SK-N-SH (cell line): Measurements from ENCODE around the gene TAF6L. TPM values are rescaled to one million over a fixed set of nuclear protein-coding genes. Genes with fewer than 3 reads are reported as not detected.

Experiments used
- CTCF ChIA-PET: fragments of 300-600, 350-600 bp; formaldehyde crosslinking; extraction: SDS; loops from one replicate; lab custom pipeline; 2021; lab: Yijun Ruan, JAX
- POLR2A ChIA-PET: fragments of 350-600 bp; sonication (Branson Sonifier 250); formaldehyde crosslinking; extraction: SDS; loops from one replicate; lab custom pipeline; 2020; ENCODE audit warnings: antibody characterized with exemption, inconsistent platforms; lab: Yijun Ruan, JAX
- DNase-seq: peaks from one replicate; pipeline ENCODE4 v3.0.0; 2012
- H2AFZ ChIP-seq: fragments of 200-600 bp; sonication (generic); 2 replicates; pipeline ENCODE4 v1.8.1; 2016; ENCODE audit warnings: antibody characterized with exemption, mild to moderate bottlenecking, low read depth
- H3F3A ChIP-seq: fragments of 200-600 bp; sonication (generic); replicated peaks from 2 replicates; pipeline ENCODE3; 2016; ENCODE audit warnings: antibody characterized with exemption, mild to moderate bottlenecking; ENCODE audit not compliant: insufficient read depth
- H3K27ac ChIP-seq, 2 experiments: fragments of 200-500 bp in 1 of 2; fragments of 200-600 bp in 1 of 2; sonication (Bioruptor generic) in 1 of 2; sonication (generic), shearing (Covaris generic) in 1 of 2; 2 replicates each; pipeline versions ENCODE4 v1.5.1 to v1.6.1; 2014 to 2016; ENCODE audit warnings: low read depth in 2 of 2, inconsistent platforms in 1 of 2, low read length in 1 of 2, mild to moderate bottlenecking in 1 of 2, mixed read lengths in 1 of 2
- H3K27me3 ChIP-seq: fragments of 200-600 bp; sonication (generic), shearing (Covaris generic); 2 replicates; pipeline ENCODE4 v1.6.1; 2016; ENCODE audit warnings: mixed run types; ENCODE audit not compliant: insufficient read depth
- H3K36me3 ChIP-seq, 2 experiments: fragments of 200-500 bp in 1 of 2; fragments of 200-600 bp in 1 of 2; sonication (Bioruptor generic) in 1 of 2; sonication (generic) in 1 of 2; replicated peaks in 1 of 2; 2 replicates each; pipeline versions ENCODE3 to v1.5.1; 2014 to 2016; ENCODE audit warnings: low read length in 1 of 2, mild to moderate bottlenecking in 1 of 2; ENCODE audit not compliant: insufficient read depth in 2 of 2, control insufficient read depth in 1 of 2
- H3K4me1 ChIP-seq, 2 experiments: fragments of 200-500 bp in 1 of 2; fragments of 200-600 bp in 1 of 2; sonication (Bioruptor generic) in 1 of 2; sonication (generic), shearing (Covaris generic) in 1 of 2; 2 replicates each; pipeline versions ENCODE4 v1.5.1 to v1.6.1; 2014 to 2016; ENCODE audit warnings: low read depth in 1 of 2, low read length in 1 of 2, mixed run types in 1 of 2; ENCODE audit not compliant: insufficient read depth in 2 of 2, control insufficient read depth in 1 of 2
- H3K4me2 ChIP-seq: fragments of 200-600 bp; sonication (generic), shearing (Covaris generic); 2 replicates; pipeline ENCODE4 v1.6.1; 2017; ENCODE audit warnings: mixed run types
- H3K4me3 ChIP-seq, 2 experiments: fragments of 200-500 bp in 1 of 2; fragments of 200-600 bp in 1 of 2; sonication (Bioruptor generic) in 1 of 2; sonication (generic), shearing (Covaris generic) in 1 of 2; 2 replicates each; pipeline versions ENCODE4 v1.5.1 to v1.8.1; 2014 to 2016; ENCODE audit warnings: low read depth in 2 of 2, inconsistent platforms in 1 of 2, low read length in 1 of 2, mild to moderate bottlenecking in 1 of 2, mixed read lengths in 1 of 2, moderate library complexity in 1 of 2
- H3K79me2 ChIP-seq: fragments of 200-600 bp; sonication (generic); 2 replicates; pipeline ENCODE4 v1.8.1; 2017; ENCODE audit warnings: mild to moderate bottlenecking; ENCODE audit not compliant: insufficient read depth
- H3K9ac ChIP-seq: fragments of 200-600 bp; sonication (generic); 2 replicates; pipeline ENCODE4 v1.6.1; 2017; ENCODE audit warnings: mixed run types
- H3K9me2 ChIP-seq: fragments of 200-600 bp; sonication (generic); 2 replicates; pipeline ENCODE4 v1.6.1; 2017; ENCODE audit warnings: mixed run types
- H3K9me3 ChIP-seq: fragments of 200-600 bp; sonication (generic); 2 replicates; pipeline ENCODE4 v1.6.1; 2017; ENCODE audit warnings: mixed run types, mild to moderate bottlenecking, moderate library complexity
- H4K20me1 ChIP-seq: fragments of 200-600 bp; sonication (generic); 2 replicates; pipeline ENCODE4 v1.6.1; 2017; ENCODE audit warnings: mild to moderate bottlenecking, mixed run types; ENCODE audit not compliant: insufficient read depth
- CHD2 ChIP-seq: fragments of 150-350 bp; IDR thresholded peaks from 2 replicates; pipeline ENCODE4 v1.6.1; 2018; ENCODE audit warnings: low read length; ENCODE audit not compliant: partially characterized antibody
- EP300 ChIP-seq, 2 experiments: IDR thresholded peaks; 2 replicates each; pipeline versions ENCODE4 v1.4.0 to v1.6.1; 2012; ENCODE audit warnings: borderline replicate concordance in 1 of 2, low read depth in 1 of 2, low read length in 1 of 2
- FOSL2 ChIP-seq: IDR thresholded peaks from 2 replicates; pipeline ENCODE4 v1.4.0; 2012; ENCODE audit warnings: low read depth, mild to moderate bottlenecking, moderate library complexity, borderline replicate concordance
- FOXJ3 ChIP-seq: sonication (generic); formaldehyde crosslinking; IDR thresholded peaks from 2 replicates; pipeline ENCODE4 v1.5.1; 2020; ENCODE audit warnings: mild to moderate bottlenecking, missing genetic modification reagents
- FOXM1 ChIP-seq: IDR thresholded peaks from 2 replicates; pipeline ENCODE4 v1.4.0; 2012; ENCODE audit warnings: low read depth, mild to moderate bottlenecking
- GABPA ChIP-seq: IDR thresholded peaks from 2 replicates; pipeline ENCODE4 v1.4.0; 2012; ENCODE audit warnings: low read depth, mild to moderate bottlenecking
- MEF2A ChIP-seq: IDR thresholded peaks from 2 replicates; pipeline ENCODE4 v1.4.0; 2012; ENCODE audit warnings: low read depth, borderline replicate concordance
- MXI1 ChIP-seq: IDR thresholded peaks from 2 replicates; pipeline ENCODE4 v1.6.1; 2012; ENCODE audit warnings: mild to moderate bottlenecking, low read depth, low read length, improper control_type of control experiment
- RAD21 ChIP-seq: IDR thresholded peaks from 2 replicates; pipeline ENCODE4 v1.6.1; 2012; ENCODE audit warnings: mild to moderate bottlenecking, low read length
- RFX5 ChIP-seq: IDR thresholded peaks from 2 replicates; pipeline ENCODE4 v1.6.1; 2012; ENCODE audit warnings: mild to moderate bottlenecking, improper control_type of control experiment, low read length
- RXRA ChIP-seq: IDR thresholded peaks from 2 replicates; pipeline ENCODE4 v1.4.0; 2012; ENCODE audit warnings: low read depth, mild to moderate bottlenecking, borderline replicate concordance
- SIN3A ChIP-seq: IDR thresholded peaks from 2 replicates; pipeline ENCODE4 v1.6.1; 2012; ENCODE audit warnings: low read depth, mild to moderate bottlenecking, low read length, moderate library complexity, borderline replicate concordance
- SMC3 ChIP-seq: IDR thresholded peaks from 2 replicates; pipeline ENCODE4 v1.6.1; 2012; ENCODE audit warnings: low read depth, low read length, improper control_type of control experiment
- TAF1 ChIP-seq: IDR thresholded peaks from 2 replicates; pipeline ENCODE4 v1.6.1; 2012; ENCODE audit warnings: low read depth, mild to moderate bottlenecking, low read length, moderate library complexity, borderline replicate concordance
- TEAD4 ChIP-seq: IDR thresholded peaks from 2 replicates; pipeline ENCODE4 v1.4.0; 2012; ENCODE audit warnings: mild to moderate bottlenecking, borderline replicate concordance; ENCODE audit not compliant: insufficient read depth
- YY1 ChIP-seq: IDR thresholded peaks from 2 replicates; pipeline ENCODE4 v1.4.0; 2012; ENCODE audit warnings: low read depth, mild to moderate bottlenecking
- WGBS: methylation state at CpG from one replicate; pipeline ENCODE4 v1.1.6; 2017; ENCODE audit warnings: low lambda C conversion rate; 5-methylcytosine and 5-hydroxymethylcytosine counted together
- polyA plus RNA-seq, 3 experiments: library from polyadenylated mRNA; depleted of rRNA; stranded (reverse); fragments of >200 nt; gene quantifications; 2 replicates each; pipeline ENCODE4 v1.2.3, GENCODE V29; 2012
- TF ChIP-seq, protein P1 (sequence below): fragments of 150-350 bp; IDR thresholded peaks from 2 replicates; pipeline ENCODE4 v1.6.1; 2016; ENCODE audit warnings: mild to moderate bottlenecking, low read depth, low read length
- TF ChIP-seq, protein P2 (sequence below): IDR thresholded peaks from 2 replicates; pipeline ENCODE4 v1.4.0; 2012; ENCODE audit warnings: low read depth
- TF ChIP-seq, protein P3 (sequence below): IDR thresholded peaks from 2 replicates; pipeline ENCODE4 v1.4.0; 2012; ENCODE audit warnings: low read depth, borderline replicate concordance
- TF ChIP-seq, protein P4 (sequence below): IDR thresholded peaks from 2 replicates; pipeline ENCODE4 v1.4.0; 2012; ENCODE audit warnings: low read depth, borderline replicate concordance
- TF ChIP-seq, protein P5 (sequence below): IDR thresholded peaks from 2 replicates; pipeline ENCODE4; 2012
- TF ChIP-seq, protein P6 (sequence below): IDR thresholded peaks from 2 replicates; pipeline ENCODE4 v1.6.1; 2012; ENCODE audit warnings: mild to moderate bottlenecking, low read depth, low read length, moderate library complexity

The TAF6L gene
- polyA plus RNA-seq, 1 of the 3 experiments (the other 2 are of a cell fraction) = 33.6 TPM

DNA sequence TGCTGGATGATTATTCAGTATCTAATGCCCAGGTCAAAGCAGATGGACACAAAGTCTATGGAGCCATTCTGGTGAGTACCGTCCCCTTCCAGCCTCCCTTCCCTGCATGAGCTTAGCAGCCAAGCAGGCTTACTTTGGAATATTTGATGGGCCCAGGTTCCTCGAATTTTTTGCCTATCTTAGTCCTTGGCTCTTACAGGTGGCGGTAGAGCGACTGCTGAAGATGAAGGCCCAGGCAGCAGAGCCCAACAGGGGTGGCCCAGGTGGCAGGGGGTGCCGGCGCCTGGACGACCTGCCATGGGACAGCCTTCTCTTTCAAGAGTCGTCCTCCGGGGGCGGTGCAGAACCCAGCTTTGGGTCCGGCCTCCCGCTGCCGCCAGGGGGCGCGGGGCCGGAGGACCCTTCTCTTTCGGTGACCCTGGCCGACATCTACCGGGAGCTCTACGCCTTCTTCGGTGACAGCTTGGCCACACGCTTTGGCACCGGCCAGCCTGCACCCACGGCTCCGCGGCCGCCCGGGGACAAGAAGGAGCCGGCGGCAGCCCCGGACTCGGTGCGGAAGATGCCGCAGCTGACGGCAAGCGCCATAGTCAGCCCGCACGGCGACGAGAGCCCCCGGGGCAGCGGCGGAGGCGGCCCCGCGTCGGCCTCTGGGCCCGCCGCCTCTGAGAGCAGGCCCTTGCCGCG is 15.3 kb downstream of the TAF6L start:
- H3K27me3 ChIP-seq = no peaks in the 10 kb centered on the region
- H2AFZ ChIP-seq = no peak overlapping the region
- peak; percentile 94 for DNase-seq
- peak overlapping the region; percentile 74 for H3K9ac ChIP-seq
- ChIA-PET POLR2A (interaction anchor here (0.6 to 2.8 kb wide), 16 partner anchors 9 to 195 kb away, joined by 3 to 35 read pairs (median 5); partner anchors contain the start of genes HNRNPUL2, SLC3A2, TAF6L and TUT1), CTCF (interaction anchor here (0.5 to 6.6 kb wide), 59 partner anchors 10 to 1497 kb away, joined by 3 to 130 read pairs (median 5); partner anchors contain the start of genes B3GAT3, HNRNPUL2, NXF1 and POLR2G)
- peak overlapping the region; percentile 65 to 78; a peak in 3 of 4 replicates for H3K27ac ChIP-seq
- no peaks in the 10 kb centered on the region for H3K9me2 ChIP-seq
- H4K20me1 ChIP-seq = no peaks in the 10 kb centered on the region
- H3K4me2 ChIP-seq = peak overlapping the region; percentile 83
- peaks cover 51% of the 10 kb centered on the region for H3K79me2 ChIP-seq
- H3F3A ChIP-seq = peaks cover 34% of the 10 kb centered on the region
- H3K4me3 ChIP-seq = peak overlapping the region; percentile 76 to 87
- H3K9me3 ChIP-seq = no peaks in the 10 kb centered on the region
- H3K36me3 ChIP-seq = peaks cover 23 to 35% of the 10 kb centered on the region in 2 experiments
- H3K4me1 ChIP-seq = peaks cover 4 to 24% of the 10 kb centered on the region in 2 experiments
- WGBS = 7% methylated on average over 10 of the region's 51 CpGs
- no peak for TF ChIP-seq MEF2A
- TF ChIP-seq, protein P1, sequence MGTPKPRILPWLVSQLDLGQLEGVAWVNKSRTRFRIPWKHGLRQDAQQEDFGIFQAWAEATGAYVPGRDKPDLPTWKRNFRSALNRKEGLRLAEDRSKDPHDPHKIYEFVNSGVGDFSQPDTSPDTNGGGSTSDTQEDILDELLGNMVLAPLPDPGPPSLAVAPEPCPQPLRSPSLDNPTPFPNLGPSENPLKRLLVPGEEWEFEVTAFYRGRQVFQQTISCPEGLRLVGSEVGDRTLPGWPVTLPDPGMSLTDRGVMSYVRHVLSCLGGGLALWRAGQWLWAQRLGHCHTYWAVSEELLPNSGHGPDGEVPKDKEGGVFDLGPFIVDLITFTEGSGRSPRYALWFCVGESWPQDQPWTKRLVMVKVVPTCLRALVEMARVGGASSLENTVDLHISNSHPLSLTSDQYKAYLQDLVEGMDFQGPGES = no peak
- TF ChIP-seq CHD2 = peak; percentile 43
- TF ChIP-seq RAD21 = peak; percentile 59
- TF ChIP-seq EP300 (IDR thresholded peaks at IDR 0.05; ENCODE audit: borderline replicate concordance in 1 of 2, low read depth in 1 of 2, low read length in 1 of 2) = no peak
- peak; percentile 81 for TF ChIP-seq SMC3
- TF ChIP-seq FOSL2 = no peak
- no peak for TF ChIP-seq GABPA
- TF ChIP-seq MXI1 = peak; percentile 71; the same call in 1 of the 2 replicates
- TF ChIP-seq, protein P2, sequence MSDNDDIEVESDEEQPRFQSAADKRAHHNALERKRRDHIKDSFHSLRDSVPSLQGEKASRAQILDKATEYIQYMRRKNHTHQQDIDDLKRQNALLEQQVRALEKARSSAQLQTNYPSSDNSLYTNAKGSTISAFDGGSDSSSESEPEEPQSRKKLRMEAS = peak; percentile 48; the same call in 1 of the 2 replicates
- TF ChIP-seq, protein P3, sequence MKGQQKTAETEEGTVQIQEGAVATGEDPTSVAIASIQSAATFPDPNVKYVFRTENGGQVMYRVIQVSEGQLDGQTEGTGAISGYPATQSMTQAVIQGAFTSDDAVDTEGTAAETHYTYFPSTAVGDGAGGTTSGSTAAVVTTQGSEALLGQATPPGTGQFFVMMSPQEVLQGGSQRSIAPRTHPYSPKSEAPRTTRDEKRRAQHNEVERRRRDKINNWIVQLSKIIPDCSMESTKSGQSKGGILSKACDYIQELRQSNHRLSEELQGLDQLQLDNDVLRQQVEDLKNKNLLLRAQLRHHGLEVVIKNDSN = no peak
- TF ChIP-seq RFX5 = 0 out of 2 replicates have a peak, but pooled peaks have one; percentile 15
- TF ChIP-seq YY1 = peak; percentile 30; the same call in 1 of the 2 replicates
- no peak for TF ChIP-seq FOXJ3 (CRISPR knock-in tag)
- TF ChIP-seq, protein P4, sequence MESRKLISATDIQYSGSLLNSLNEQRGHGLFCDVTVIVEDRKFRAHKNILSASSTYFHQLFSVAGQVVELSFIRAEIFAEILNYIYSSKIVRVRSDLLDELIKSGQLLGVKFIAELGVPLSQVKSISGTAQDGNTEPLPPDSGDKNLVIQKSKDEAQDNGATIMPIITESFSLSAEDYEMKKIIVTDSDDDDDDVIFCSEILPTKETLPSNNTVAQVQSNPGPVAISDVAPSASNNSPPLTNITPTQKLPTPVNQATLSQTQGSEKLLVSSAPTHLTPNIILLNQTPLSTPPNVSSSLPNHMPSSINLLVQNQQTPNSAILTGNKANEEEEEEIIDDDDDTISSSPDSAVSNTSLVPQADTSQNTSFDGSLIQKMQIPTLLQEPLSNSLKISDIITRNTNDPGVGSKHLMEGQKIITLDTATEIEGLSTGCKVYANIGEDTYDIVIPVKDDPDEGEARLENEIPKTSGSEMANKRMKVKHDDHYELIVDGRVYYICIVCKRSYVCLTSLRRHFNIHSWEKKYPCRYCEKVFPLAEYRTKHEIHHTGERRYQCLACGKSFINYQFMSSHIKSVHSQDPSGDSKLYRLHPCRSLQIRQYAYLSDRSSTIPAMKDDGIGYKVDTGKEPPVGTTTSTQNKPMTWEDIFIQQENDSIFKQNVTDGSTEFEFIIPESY = no peak
- TF ChIP-seq FOXM1 = 0 out of 2 replicates have a peak, but pooled peaks have one; percentile 13
- 0 out of 2 replicates have a peak, but pooled peaks have one; percentile 10 for TF ChIP-seq TEAD4
- peak; percentile 41; the same call in 1 of the 2 replicates for TF ChIP-seq TAF1
- TF ChIP-seq SIN3A = peak; percentile 89; the same call in 1 of the 2 replicates
- TF ChIP-seq, protein P5, sequence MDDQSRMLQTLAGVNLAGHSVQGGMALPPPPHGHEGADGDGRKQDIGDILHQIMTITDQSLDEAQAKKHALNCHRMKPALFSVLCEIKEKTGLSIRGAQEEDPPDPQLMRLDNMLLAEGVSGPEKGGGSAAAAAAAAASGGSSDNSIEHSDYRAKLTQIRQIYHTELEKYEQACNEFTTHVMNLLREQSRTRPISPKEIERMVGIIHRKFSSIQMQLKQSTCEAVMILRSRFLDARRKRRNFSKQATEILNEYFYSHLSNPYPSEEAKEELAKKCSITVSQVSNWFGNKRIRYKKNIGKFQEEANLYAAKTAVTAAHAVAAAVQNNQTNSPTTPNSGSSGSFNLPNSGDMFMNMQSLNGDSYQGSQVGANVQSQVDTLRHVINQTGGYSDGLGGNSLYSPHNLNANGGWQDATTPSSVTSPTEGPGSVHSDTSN = no peak
- TF ChIP-seq, protein P6, sequence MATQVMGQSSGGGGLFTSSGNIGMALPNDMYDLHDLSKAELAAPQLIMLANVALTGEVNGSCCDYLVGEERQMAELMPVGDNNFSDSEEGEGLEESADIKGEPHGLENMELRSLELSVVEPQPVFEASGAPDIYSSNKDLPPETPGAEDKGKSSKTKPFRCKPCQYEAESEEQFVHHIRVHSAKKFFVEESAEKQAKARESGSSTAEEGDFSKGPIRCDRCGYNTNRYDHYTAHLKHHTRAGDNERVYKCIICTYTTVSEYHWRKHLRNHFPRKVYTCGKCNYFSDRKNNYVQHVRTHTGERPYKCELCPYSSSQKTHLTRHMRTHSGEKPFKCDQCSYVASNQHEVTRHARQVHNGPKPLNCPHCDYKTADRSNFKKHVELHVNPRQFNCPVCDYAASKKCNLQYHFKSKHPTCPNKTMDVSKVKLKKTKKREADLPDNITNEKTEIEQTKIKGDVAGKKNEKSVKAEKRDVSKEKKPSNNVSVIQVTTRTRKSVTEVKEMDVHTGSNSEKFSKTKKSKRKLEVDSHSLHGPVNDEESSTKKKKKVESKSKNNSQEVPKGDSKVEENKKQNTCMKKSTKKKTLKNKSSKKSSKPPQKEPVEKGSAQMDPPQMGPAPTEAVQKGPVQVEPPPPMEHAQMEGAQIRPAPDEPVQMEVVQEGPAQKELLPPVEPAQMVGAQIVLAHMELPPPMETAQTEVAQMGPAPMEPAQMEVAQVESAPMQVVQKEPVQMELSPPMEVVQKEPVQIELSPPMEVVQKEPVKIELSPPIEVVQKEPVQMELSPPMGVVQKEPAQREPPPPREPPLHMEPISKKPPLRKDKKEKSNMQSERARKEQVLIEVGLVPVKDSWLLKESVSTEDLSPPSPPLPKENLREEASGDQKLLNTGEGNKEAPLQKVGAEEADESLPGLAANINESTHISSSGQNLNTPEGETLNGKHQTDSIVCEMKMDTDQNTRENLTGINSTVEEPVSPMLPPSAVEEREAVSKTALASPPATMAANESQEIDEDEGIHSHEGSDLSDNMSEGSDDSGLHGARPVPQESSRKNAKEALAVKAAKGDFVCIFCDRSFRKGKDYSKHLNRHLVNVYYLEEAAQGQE = 0 out of 2 replicates have a peak, but pooled peaks have one; percentile 8
- no peak for TF ChIP-seq RXRA
